Measurements from ENCODE around the gene MAP1S.
A peak's percentile ranks its signal among the peaks of the same experiment; 100 is the strongest.
"Not testable (repeated sequence)": the region's sequence is repeated elsewhere in the genome, so short reads cannot be mapped to it uniquely, and the experiment has no call there.

Gene MAP1S

GRCh38 chr19:17766543-17767131 is 47.4 kb downstream of the MAP1S start:
- DNase-seq, result peak; percentile 66

- no peak for DNase-seq
Observed at GRCh38 chr19:17767559-17767958, 48.3 kb downstream of the MAP1S start.

DNA sequence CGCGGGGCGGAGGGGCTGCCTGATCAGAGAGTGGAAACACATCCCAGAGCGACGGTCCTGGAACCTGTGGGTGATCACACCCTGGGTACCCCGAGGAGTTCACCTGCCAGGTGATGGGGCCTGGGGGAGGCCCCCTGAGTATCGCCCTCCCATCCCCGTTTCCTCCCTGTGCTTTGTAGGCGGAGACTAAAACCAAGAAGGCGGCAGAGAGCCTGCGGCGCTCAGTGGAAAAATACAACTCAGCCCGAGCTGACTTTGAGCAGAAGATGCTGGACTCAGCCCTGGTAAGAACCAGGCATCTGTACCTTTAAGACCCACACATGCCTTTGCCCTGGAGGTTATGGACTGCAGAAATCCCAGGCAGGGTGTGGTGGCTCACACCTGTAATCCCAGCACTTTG is 51.3 kb downstream of the MAP1S start:
- no peak for DNase-seq

- DNase-seq, result no peak
Observed at GRCh38 chr19:17772172-17772571, 52.9 kb downstream of the MAP1S start.

DNA sequence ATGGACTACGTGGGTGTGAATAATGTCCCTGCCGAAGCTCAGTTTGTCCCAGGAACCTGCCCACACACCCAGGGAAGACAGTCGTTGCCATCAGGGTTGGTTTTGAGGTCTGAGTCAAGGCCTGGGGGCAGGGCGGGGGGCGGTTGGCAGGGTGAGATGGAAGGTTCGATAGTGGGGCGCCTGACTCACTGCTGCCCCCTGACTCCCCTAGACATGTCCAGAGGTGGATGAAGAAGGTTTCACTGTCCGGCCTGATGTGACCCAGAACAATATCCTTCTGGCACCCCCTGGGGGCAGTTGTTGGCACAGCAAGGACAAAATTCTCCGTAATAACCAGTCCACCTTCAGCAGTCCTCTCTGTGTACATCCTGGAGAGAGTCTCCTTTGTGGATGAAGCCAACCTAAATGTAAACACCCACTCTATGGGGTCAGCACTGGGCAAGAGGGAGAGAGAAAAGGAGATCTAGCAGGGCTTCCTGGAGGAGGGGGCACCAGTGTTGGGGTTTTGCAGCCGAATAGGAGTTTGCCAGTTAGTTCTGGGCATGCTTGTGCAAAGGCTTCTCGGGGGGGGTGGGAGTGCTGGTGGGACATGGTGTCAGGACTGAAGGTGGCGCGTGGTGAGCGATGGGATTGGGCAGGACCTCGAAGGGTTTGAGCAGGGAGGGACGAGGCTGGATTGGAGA is 56.1 kb downstream of the MAP1S start:
- DNase-seq, result no peak

DNA sequence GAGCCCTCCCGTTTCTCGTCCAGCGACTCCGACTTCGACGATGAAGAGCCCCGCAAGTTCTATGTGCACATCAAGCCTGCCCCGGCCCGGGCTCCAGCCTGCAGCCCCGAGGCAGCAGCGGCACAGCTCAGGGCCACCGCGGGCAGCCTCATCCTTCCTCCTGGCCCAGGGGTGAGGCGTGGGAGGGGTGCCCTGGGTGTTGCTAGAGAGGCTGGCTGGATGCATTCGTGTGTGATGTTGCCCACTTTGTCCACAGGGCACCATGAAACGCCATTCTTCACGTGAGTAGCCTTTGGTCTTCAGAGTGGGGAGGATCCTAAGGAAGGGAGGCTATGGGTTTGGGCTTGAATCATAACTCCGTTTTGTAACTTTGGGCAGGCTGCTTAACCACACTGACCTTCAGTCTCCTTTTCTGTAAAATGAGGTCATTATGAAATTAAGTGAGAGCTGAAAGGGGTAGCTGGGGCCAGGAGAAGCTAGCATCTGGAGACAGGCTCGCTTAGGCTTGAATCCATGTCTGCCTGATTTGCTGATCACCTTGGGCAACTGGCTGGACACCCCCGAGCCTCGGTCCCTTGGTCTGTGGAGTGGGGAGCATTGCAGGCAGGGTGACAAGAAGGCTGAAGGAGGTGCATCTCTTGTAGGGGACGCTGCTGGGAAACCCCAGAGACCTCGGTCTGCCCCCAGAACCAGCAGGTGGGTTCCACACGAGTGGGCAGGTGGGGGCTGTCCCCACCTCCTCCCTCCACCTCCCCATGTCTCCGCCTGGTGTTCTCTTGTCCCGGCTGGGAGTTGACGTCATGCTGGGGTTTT is 56.9 kb downstream of the MAP1S start:
- no peak for DNase-seq

- not testable (repeated sequence) for DNase-seq
Observed at GRCh38 chr19:17777840-17778239, 58.6 kb downstream of the MAP1S start.

DNA sequence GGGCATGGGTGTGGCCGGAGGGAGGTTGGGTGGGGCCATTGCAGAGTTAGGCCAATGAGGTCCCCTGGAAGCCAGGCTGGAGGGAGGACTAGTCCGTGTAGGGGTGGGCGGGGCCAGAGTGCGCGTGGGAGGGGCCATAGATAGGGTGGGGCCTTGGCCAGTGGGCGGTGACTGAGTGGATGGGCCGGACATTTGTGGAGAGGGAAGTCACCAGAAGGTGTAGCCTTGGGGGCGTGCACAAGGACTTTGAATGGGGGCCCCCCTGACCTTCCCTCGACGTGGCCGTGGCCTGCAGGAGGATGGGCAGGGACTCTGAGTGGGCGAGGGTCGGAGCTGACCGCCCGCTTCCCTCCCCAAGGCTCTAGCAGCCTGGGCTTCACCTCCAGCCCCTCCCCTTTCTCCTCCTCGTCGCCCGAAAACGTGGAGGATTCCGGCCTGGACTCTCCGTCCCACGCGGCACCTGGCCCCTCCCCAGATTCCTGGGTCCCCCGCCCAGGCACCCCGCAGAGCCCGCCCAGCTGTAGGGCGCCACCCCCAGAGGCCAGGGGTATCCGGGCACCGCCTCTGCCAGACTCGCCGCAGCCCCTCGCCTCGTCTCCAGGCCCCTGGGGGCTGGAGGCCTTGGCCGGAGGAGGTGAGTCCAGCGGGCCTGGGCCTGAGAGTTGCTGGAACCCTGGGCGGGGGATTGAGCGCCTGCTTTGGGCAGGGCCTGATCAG is 59.1 kb downstream of the MAP1S start:
- no peak for DNase-seq

DNA sequence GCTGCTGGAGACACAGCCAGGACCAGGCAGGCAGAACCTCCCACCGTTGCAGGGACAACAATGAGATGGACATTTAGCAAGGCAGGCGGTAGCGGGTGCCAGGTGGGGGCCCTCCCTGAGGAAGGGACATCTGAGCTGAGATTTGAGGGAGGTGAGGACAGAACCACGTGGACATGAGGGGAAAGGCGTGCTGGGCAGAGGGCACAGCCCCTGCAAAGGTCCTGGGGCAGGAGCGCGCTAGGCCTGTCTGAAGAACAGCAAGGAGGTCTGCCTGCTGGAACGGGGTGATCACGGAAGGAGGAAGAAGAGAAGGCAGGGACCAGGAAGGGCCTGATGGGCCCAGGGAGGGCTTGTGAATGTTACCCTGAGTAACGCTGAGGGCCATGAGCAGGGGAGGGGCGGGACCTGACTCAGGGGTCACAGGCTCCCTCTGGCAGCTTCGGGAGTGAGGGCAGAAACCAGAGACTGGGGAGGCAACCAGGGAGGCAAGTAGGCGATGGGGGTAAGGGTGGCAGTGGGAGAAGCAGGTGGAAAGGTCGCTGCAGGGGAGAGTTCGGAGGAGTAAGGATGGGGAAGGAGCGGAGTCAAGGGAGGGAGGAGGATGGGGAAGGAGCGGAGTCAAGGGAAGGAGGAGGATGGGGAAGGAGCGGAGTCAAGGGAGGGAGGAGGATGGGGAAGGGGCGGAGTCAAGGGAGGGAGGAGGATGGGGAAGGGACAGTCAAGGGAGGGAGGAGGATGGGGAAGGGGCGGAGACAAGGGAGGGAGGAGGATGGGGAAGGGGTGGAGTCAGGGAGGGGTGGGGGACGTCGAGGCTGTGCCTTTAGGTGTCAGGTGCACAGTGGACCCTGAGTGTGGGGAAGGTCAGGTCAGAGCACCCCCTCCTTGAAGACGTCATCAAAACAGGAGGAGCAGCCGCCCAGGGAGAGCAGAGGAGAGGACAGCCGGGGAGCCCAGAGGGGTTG is 60.0 kb downstream of the MAP1S start:
- DNase-seq, result no peak

DNA sequence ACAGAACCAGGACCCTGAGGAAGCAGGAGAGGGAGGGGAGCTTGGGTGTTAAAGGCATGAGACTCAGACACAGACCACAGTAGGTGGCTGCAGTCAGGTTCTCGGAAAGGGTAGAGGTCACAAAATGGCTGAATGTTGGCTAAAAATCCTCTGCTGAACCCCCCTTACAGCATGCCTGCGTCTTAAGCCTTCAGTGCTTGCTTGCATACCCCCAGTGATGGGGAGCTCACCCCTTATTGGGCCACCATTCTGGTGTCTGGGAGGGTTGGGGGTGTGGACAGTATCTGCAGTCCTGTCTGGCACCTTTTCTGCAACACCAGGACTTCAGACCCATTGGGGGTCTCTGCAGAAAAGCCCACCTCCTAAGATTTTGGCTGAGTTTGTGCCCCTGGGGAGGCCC is 61.5 kb downstream of the MAP1S start:
- DNase-seq, result no peak

DNA sequence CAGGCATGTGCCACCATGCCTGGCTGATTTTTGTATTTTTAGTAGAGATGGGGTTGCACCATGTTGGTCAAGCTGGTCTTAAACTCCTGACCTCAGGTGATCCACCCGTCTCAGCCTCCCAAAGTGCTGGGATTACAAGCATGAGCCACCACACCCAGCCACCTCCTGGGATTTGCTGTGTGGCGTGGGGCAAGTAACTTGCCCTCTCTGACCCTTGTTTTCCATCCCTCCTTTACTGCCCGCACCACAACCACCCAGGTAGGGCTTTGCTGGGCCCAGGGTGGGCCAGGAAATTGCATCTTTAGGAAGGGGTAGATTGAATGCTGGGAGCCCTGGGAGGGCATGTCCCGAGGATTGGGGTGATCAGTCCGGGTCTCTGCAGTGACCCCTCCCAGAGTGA is 64.4 kb downstream of the MAP1S start:
- DNase-seq, result not testable (repeated sequence)
